Measurements from ENCODE around the gene TBC1D4. TPM values are rescaled to one million over a fixed set of nuclear protein-coding genes. Genes with fewer than 3 reads are reported as not detected.
A peak's percentile ranks its signal among the peaks of the same experiment; 100 is the strongest.

Gene TBC1D4
- total RNA-seq, 1 experiment from 2014 or later, result 15.1 TPM

DNA sequence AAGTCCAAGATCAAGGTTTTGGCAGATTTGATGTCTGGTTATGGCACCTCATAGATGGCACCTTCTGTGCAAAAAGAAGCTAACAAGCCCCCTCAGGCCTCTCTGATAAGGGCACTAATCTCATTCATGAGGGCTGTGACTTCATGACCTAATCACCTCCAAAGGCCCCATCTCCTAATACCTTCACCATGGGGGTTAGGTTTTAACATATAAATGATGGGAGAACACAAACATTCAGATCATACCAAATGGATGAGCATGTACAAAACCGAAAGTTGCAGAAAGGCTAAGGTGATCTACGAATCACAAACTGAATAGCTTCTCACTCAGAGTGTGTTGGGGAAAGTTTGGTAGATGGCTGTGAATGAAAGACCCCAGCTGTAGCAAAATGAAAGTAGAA, 217.4 kb downstream of the TBC1D4 start:
- no peaks in the 10 kb centered on the region for H3F3A ChIP-seq (ENCODE audit: low read length, unreplicated experiment)
- no peak overlapping the region for H2AFZ ChIP-seq (ENCODE audit: low read length)
- CTCF ChIA-PET, result no interaction called here
- no peak overlapping the region for H3K4me2 ChIP-seq (ENCODE audit: low read length)
- ATAC-seq (no peak), DNase-seq (no peak)
- no peaks in the 10 kb centered on the region for H3K36me3 ChIP-seq (ENCODE audit: low read depth, low read length)
- TF ChIP-seq, protein P1, sequence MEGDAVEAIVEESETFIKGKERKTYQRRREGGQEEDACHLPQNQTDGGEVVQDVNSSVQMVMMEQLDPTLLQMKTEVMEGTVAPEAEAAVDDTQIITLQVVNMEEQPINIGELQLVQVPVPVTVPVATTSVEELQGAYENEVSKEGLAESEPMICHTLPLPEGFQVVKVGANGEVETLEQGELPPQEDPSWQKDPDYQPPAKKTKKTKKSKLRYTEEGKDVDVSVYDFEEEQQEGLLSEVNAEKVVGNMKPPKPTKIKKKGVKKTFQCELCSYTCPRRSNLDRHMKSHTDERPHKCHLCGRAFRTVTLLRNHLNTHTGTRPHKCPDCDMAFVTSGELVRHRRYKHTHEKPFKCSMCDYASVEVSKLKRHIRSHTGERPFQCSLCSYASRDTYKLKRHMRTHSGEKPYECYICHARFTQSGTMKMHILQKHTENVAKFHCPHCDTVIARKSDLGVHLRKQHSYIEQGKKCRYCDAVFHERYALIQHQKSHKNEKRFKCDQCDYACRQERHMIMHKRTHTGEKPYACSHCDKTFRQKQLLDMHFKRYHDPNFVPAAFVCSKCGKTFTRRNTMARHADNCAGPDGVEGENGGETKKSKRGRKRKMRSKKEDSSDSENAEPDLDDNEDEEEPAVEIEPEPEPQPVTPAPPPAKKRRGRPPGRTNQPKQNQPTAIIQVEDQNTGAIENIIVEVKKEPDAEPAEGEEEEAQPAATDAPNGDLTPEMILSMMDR (conservative IDR thresholded peaks at IDR 0.05; ENCODE audit: low read depth, low read length), result no peak
- TF ChIP-seq EZH2phosphoT487 (IDR thresholded peaks at IDR 0.05; ENCODE audit: borderline replicate concordance, low read length), result no peak
- no peak for TF ChIP-seq EZH2 (IDR thresholded peaks at IDR 0.05; ENCODE audit: low read length, unreplicated experiment)
- no peak overlapping the region for H3K9ac ChIP-seq (ENCODE audit: low read length)
- BruUV-seq (replicated peaks), result no TSS peak
- POLR2A ChIA-PET (ENCODE audit: unreplicated experiment), result no interaction called here
- no peak overlapping the region for H3K4me3 ChIP-seq (ENCODE audit: low read length)
- no peaks in the 10 kb centered on the region for H3K27me3 ChIP-seq (ENCODE audit: low read length)
- no peaks in the 10 kb centered on the region for H3K9me3 ChIP-seq (ENCODE audit: low read length)
- H3K27ac ChIP-seq (ENCODE audit: low read length), result no peak overlapping the region
- intact Hi-C loops (cut with micrococcal nuclease), result no loop called here
- H4K20me1 ChIP-seq (ENCODE audit: low read length), result no peaks in the 10 kb centered on the region
- no peaks in the 10 kb centered on the region for H3K9me2 ChIP-seq (replicated peaks; ENCODE audit: low read length)
- H3K4me1 ChIP-seq (ENCODE audit: insufficient read depth, low read length), result peaks cover 3% of the 10 kb centered on the region; the same call in 1 of the 2 replicates
- no peaks in the 10 kb centered on the region for H3K79me2 ChIP-seq (ENCODE audit: low read length)

GRCh38 chr13:75263741-75264407, 218.1 kb downstream of the TBC1D4 start:
- Histone ChIP-seq H4K20me1 (ENCODE audit: low read length) (no peaks in the 10 kb centered on the region), H3K79me2 (ENCODE audit: low read length) (no peaks in the 10 kb centered on the region), H3K36me3 (ENCODE audit: low read depth, low read length) (no peaks in the 10 kb centered on the region), H3K9me3 (ENCODE audit: low read length) (no peaks in the 10 kb centered on the region), H3F3A (ENCODE audit: low read length, unreplicated experiment) (no peaks in the 10 kb centered on the region), H3K9ac (ENCODE audit: low read length) (no peak overlapping the region), H3K27me3 (ENCODE audit: low read length) (no peaks in the 10 kb centered on the region), H3K27ac (ENCODE audit: low read length) (no peak overlapping the region), H3K4me1 (ENCODE audit: insufficient read depth, low read length) (peaks cover 3% of the 10 kb centered on the region; the same call in 1 of the 2 replicates), H3K4me2 (ENCODE audit: low read length) (no peak overlapping the region), H3K9me2 (replicated peaks; ENCODE audit: low read length) (no peaks in the 10 kb centered on the region), H2AFZ (ENCODE audit: low read length) (no peak overlapping the region), H3K4me3 (ENCODE audit: low read length) (no peak overlapping the region)
- ChIA-PET CTCF (no interaction called here), POLR2A (ENCODE audit: unreplicated experiment) (no interaction called here)
- TF ChIP-seq EZH2phosphoT487 (IDR thresholded peaks at IDR 0.05; ENCODE audit: borderline replicate concordance, low read length) (no peak), EZH2 (IDR thresholded peaks at IDR 0.05; ENCODE audit: low read length, unreplicated experiment) (no peak)
- TF ChIP-seq, protein P1 (conservative IDR thresholded peaks at IDR 0.05; ENCODE audit: low read depth, low read length), result no peak
- ATAC-seq (peak; percentile 75), DNase-seq (peak; percentile 19)
- no TSS peak for BruUV-seq (replicated peaks)
- intact Hi-C loops (cut with micrococcal nuclease), result no loop called here

DNA sequence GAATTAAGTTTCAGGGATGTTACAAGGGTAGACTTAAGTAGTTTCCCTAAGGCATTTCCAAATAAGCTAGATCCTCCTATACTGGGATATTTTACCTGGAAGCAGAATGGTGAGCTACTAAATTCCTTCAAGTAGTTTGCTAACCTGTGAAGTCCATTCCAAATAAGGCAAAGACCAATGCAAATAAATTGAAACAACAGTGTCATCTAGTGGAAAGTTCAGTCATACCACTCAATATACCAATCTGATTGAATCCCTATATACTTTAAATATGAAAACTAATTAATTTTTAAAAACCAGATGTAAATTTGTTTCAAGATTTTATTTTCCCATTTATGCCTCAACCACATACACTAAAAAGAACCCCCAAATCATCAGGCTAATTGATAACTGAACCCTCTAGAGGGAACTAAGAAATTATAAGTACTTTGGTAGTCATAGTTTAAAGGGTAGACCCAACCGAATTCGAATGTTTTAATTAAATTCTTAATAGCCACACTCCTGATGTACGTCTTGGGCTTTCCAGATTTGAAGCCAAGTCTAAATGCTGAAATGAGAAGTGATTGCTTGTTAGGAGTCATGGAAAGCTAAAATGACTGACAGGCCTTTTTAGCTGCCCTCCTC, 223.7 kb downstream of the TBC1D4 start:
- no peaks in the 10 kb centered on the region for H3K27me3 ChIP-seq (ENCODE audit: low read length)
- POLR2A ChIA-PET (ENCODE audit: unreplicated experiment), result no interaction called here
- intact Hi-C loops (cut with micrococcal nuclease), result loop anchor here (1.0 to 10.0 kb wide), 8 partner anchors 36 to 1536 kb away; partner anchors contain the start of gene KLF12
- no peak for TF ChIP-seq EZH2phosphoT487 (IDR thresholded peaks at IDR 0.05; ENCODE audit: borderline replicate concordance, low read length)
- TF ChIP-seq, protein P1 (conservative IDR thresholded peaks at IDR 0.05; ENCODE audit: low read depth, low read length), result peak; percentile 75
- TF ChIP-seq EZH2 (IDR thresholded peaks at IDR 0.05; ENCODE audit: low read length, unreplicated experiment), result no peak
- DNase-seq (peak; percentile 73), ATAC-seq (peak; percentile 74)
- no TSS peak for BruUV-seq (replicated peaks)
- H3K9me3 ChIP-seq (ENCODE audit: low read length), result no peaks in the 10 kb centered on the region
- H3K4me2 ChIP-seq (ENCODE audit: low read length), result no peak overlapping the region
- H3F3A ChIP-seq (ENCODE audit: low read length, unreplicated experiment), result no peaks in the 10 kb centered on the region
- no peaks in the 10 kb centered on the region for H3K36me3 ChIP-seq (ENCODE audit: low read depth, low read length)
- no peaks in the 10 kb centered on the region for H4K20me1 ChIP-seq (ENCODE audit: low read length)
- CTCF ChIA-PET, result interaction anchor here (0.6 kb wide), 4 partner anchors 59 to 1470 kb away, joined by 3 to 4 read pairs (median 3); partner anchors contain the start of gene TBC1D4
- peaks cover 15% of the 10 kb centered on the region for H3K4me1 ChIP-seq (ENCODE audit: insufficient read depth, low read length)
- no peak overlapping the region for H2AFZ ChIP-seq (ENCODE audit: low read length)
- no peak overlapping the region for H3K27ac ChIP-seq (ENCODE audit: low read length)
- H3K4me3 ChIP-seq (ENCODE audit: low read length), result no peak overlapping the region
- H3K9ac ChIP-seq (ENCODE audit: low read length), result no peak overlapping the region
- no peaks in the 10 kb centered on the region for H3K9me2 ChIP-seq (replicated peaks; ENCODE audit: low read length)
- H3K79me2 ChIP-seq (ENCODE audit: low read length), result no peaks in the 10 kb centered on the region
